Stimulated activated CD8-positive, alpha-beta memory T cell treated with anti-CD3 and anti-CD28 coated beads, Interleukin-4, amount 100 ng/mL, for 4 hours (primary cell): ENCODE results near the gene DUOX2.

Experiments
- DNase-seq, 2 donors: peaks; one replicate each; pipeline ENCODE4 v3.0.0-alpha.2; 2020; ENCODE audit warnings: low read depth in 2 of 2, low spot score in 1 of 2

Gene DUOX2

GRCh38 chr15:45114076-45114750, at the start of gene DUOX2, which contains the start of gene DUOXA2:
DUOX2 (minus strand) TSS chr15:45114172; CDS start chr15:45113411, 761 bp downstream.
DUOXA2 (plus strand) TSS chr15:45114326; CDS start chr15:45114606, 280 bp downstream.
- no peak for DNase-seq

GRCh38 chr15:45163508-45163856, 49.5 kb upstream of the DUOX2 start:
- DNase-seq = no peak

GRCh38 chr15:45162771-45163507, 49.0 kb upstream of the DUOX2 start:
- peak; percentile 32 to 37 for DNase-seq

- DNase-seq = no peak
Observed at GRCh38 chr15:45161666-45162065, 47.7 kb upstream of the DUOX2 start.

- no peak for DNase-seq
Observed at GRCh38 chr15:45157974-45158373, 44.0 kb upstream of the DUOX2 start.

GRCh38 chr15:45156744-45157455, 42.9 kb upstream of the DUOX2 start:
- no peak for DNase-seq

GRCh38 chr15:45155739-45156138, 41.8 kb upstream of the DUOX2 start:
- no peak for DNase-seq

- DNase-seq = no peak
Observed at GRCh38 chr15:45151998-45152828, 38.2 kb upstream of the DUOX2 start.

- DNase-seq = no peak
Observed at GRCh38 chr15:45150997-45151396, 37.0 kb upstream of the DUOX2 start.

GRCh38 chr15:45150481-45150880, 36.5 kb upstream of the DUOX2 start:
- no peak for DNase-seq

GRCh38 chr15:45149060-45149459, 35.1 kb upstream of the DUOX2 start:
- DNase-seq = no peak

- no peak for DNase-seq
Observed at GRCh38 chr15:45148076-45149059, 34.4 kb upstream of the DUOX2 start.

GRCh38 chr15:45147606-45148005, 33.6 kb upstream of the DUOX2 start:
- DNase-seq = no peak

- no peak for DNase-seq
Observed at GRCh38 chr15:45146405-45146804, 32.4 kb upstream of the DUOX2 start.

GRCh38 chr15:45144775-45145174, 30.8 kb upstream of the DUOX2 start:
- DNase-seq = no peak

GRCh38 chr15:45143946-45144345, 30.0 kb upstream of the DUOX2 start:
- no peak for DNase-seq

- no peak for DNase-seq
Observed at GRCh38 chr15:45143056-45143455, 29.1 kb upstream of the DUOX2 start.

GRCh38 chr15:45141386-45141785, 27.4 kb upstream of the DUOX2 start:
- no peak for DNase-seq

GRCh38 chr15:45140557-45141250, 26.7 kb upstream of the DUOX2 start:
- DNase-seq = no peak
